HepG2 (cell line): Measurements from ENCODE around the gene TOP1. TPM values are rescaled to one million over a fixed set of nuclear protein-coding genes. Genes with fewer than 3 reads are reported as not detected.

ENCODE experiments used
- ATAC-seq: fragments of 200-7000 bp; cut with Tn5 transposase; 3 replicates; pipeline ENCODE4 v1.9.1; 2020; ENCODE audit warnings: mild to moderate bottlenecking, moderate library complexity
- BruUV-seq: library from RNA; stranded (reverse); fragments of 400-500 nt; replicated peaks from 2 replicates; lab custom pipeline; 2021; lab: Mats Ljungman, UMichigan
- CTCF ChIA-PET: fragments of 300-600 bp; formaldehyde crosslinking; extraction: SDS; loops from one replicate; lab custom pipeline; 2021; ENCODE audit warnings: low total read pairs, inconsistent platforms, low intra/inter-chr PET ratio; lab: Yijun Ruan, JAX
- POLR2A ChIA-PET: fragments of 350-600 bp; sonication (Branson Sonifier 250); formaldehyde crosslinking; loops from one replicate; lab custom pipeline; 2020; ENCODE audit warnings: antibody characterized with exemption, inconsistent platforms; lab: Yijun Ruan, JAX
- DNase-seq: peaks from one replicate; pipeline ENCODE4 v3.0.0-alpha.2; 2015; ENCODE audit warnings: low spot score
- FAIRE-seq: peaks from 3 replicates; lab custom pipeline; 2011; peaks lifted over from hg19 to GRCh38; lab: Jason Lieb, UNC
- H2AFZ ChIP-seq: one replicate; pipeline ENCODE4 v1.6.1; 2011; ENCODE audit warnings: low read length, inconsistent platforms
- H3K27ac ChIP-seq: fragments of 300-600 bp; 3 replicates; pipeline ENCODE4 v1.8.0; 2011; ENCODE audit warnings: mixed run types, mild to moderate bottlenecking, mixed read lengths, low read length, inconsistent platforms; ENCODE audit not compliant: insufficient read depth; ENCODE audit errors: extremely low read length
- H3K27me3 ChIP-seq, 2 experiments: fragments of 200-600 bp in 1 of 2; 2 replicates in 1 of 2; 3 replicates in 1 of 2; pipeline versions ENCODE4 v1.6.0 to v1.8.0; 2011; ENCODE audit warnings: low read length in 2 of 2, mild to moderate bottlenecking in 2 of 2, moderate library complexity in 2 of 2, inconsistent platforms in 1 of 2; ENCODE audit not compliant: insufficient read depth in 2 of 2, control insufficient read depth in 1 of 2
- H3K36me3 ChIP-seq, 2 experiments: fragments of 200-600 bp in 1 of 2; replicated peaks in 1 of 2; 2 replicates in 1 of 2; 3 replicates in 1 of 2; pipeline versions ENCODE4 v1.5.1 to v1.8.0; 2011; ENCODE audit warnings: low read length in 2 of 2, inconsistent platforms in 1 of 2; ENCODE audit not compliant: insufficient read depth in 2 of 2, control insufficient read depth in 1 of 2
- H3K4me1 ChIP-seq: 2 replicates; pipeline ENCODE4 v1.5.1; 2012; ENCODE audit warnings: low read length, inconsistent platforms; ENCODE audit not compliant: insufficient read depth
- H3K4me2 ChIP-seq: 2 replicates; pipeline ENCODE4 v1.6.0; 2011; ENCODE audit warnings: low read depth, low read length, inconsistent platforms
- H3K4me3 ChIP-seq, 3 experiments: fragments of 200-600 bp in 1 of 3; sonication (generic), shearing (Covaris generic) in 1 of 3; replicated peaks in 1 of 3; 2 replicates each; pipeline ENCODE4 v1.5.1; 2011 to 2016; ENCODE audit warnings: low read length in 3 of 3, inconsistent platforms in 2 of 3, low read depth in 2 of 3, mild to moderate bottlenecking in 2 of 3, control low read depth in 1 of 3, mixed read lengths in 1 of 3; ENCODE audit not compliant: insufficient read depth in 1 of 3
- H3K79me2 ChIP-seq: one replicate; pipeline ENCODE4 v1.6.1; 2011; ENCODE audit warnings: low read length, inconsistent platforms; ENCODE audit not compliant: insufficient read depth
- H3K9ac ChIP-seq: 2 replicates; pipeline ENCODE4 v1.6.0; 2011; ENCODE audit warnings: mild to moderate bottlenecking, low read depth, low read length, inconsistent platforms; ENCODE audit not compliant: insufficient read depth
- H3K9me3 ChIP-seq: 2 replicates; pipeline ENCODE4 v1.5.1; 2012; ENCODE audit warnings: mild to moderate bottlenecking, low read length
- H4K20me1 ChIP-seq: 2 replicates; pipeline ENCODE4 v1.6.0; 2011; ENCODE audit warnings: inconsistent platforms, mild to moderate bottlenecking, low read length, moderate library complexity; ENCODE audit not compliant: insufficient read depth
- ATF7 ChIP-seq, 2 experiments: fragments of 450-650 bp in 1 of 2; sonication (generic) in 1 of 2; formaldehyde crosslinking in 1 of 2; IDR thresholded peaks; 2 replicates each; pipeline versions ENCODE4 v1.4.0 to v1.6.1; 2016 to 2020; ENCODE audit warnings: antibody characterized with exemption in 1 of 2, mild to moderate bottlenecking in 1 of 2, missing genetic modification reagents in 1 of 2
- ATM ChIP-seq: fragments of 450-650 bp; IDR thresholded peaks from 2 replicates; pipeline ENCODE4 v1.7.1; 2017; ENCODE audit warnings: mild to moderate bottlenecking, borderline replicate concordance
- FOXA1 ChIP-seq, 2 experiments: fragments of 450-650 bp in 1 of 2; sonication (generic) in 1 of 2; formaldehyde crosslinking in 1 of 2; IDR thresholded peaks; 2 replicates each; pipeline versions ENCODE4 v1.4.0 to v1.6.1; 2016 to 2020; ENCODE audit warnings: missing genetic modification reagents in 1 of 2
- HMG20A ChIP-seq: IDR thresholded peaks from 2 replicates; pipeline ENCODE4 v1.6.1; 2016; ENCODE audit warnings: borderline replicate concordance
- MAZ ChIP-seq, 2 experiments: sonication (generic) in 1 of 2; formaldehyde crosslinking in 1 of 2; IDR thresholded peaks; 2 replicates each; pipeline versions ENCODE4 v1.5.0 to v1.6.1; 2012 to 2020; ENCODE audit warnings: low read depth in 2 of 2, mild to moderate bottlenecking in 2 of 2, borderline replicate concordance in 1 of 2, improper control_type of control experiment in 1 of 2, low read length in 1 of 2, missing genetic modification reagents in 1 of 2, moderate library complexity in 1 of 2
- MIER2 ChIP-seq: IDR thresholded peaks from 2 replicates; pipeline ENCODE4 v1.6.1; 2016; ENCODE audit warnings: missing biosample characterization, missing genetic modification reagents
- NR3C1 ChIP-seq: sonication (generic); formaldehyde crosslinking; IDR thresholded peaks from 2 replicates; pipeline ENCODE4 v1.4.0; 2020; ENCODE audit warnings: missing genetic modification reagents
- RBM22 ChIP-seq: fragments of 200-400 bp; formaldehyde crosslinking; optimal IDR thresholded peaks from 2 replicates; pipeline ENCODE3; 2017; ENCODE audit warnings: mild to moderate bottlenecking, low read length, moderate library complexity
- REL ChIP-seq: sonication (generic); formaldehyde crosslinking; conservative IDR thresholded peaks from 2 replicates; pipeline ENCODE4 v1.8.0; 2022; ENCODE audit warnings: mild to moderate bottlenecking, missing genetic modification reagents, moderate library complexity
- SALL1 ChIP-seq: sonication (generic); formaldehyde crosslinking; IDR thresholded peaks from 2 replicates; pipeline ENCODE4 v1.8.0; 2022; ENCODE audit warnings: mild to moderate bottlenecking, missing genetic modification reagents
- TOE1 ChIP-seq: sonication (generic); formaldehyde crosslinking; IDR thresholded peaks from 2 replicates; pipeline ENCODE4 v1.4.0; 2020; ENCODE audit warnings: mild to moderate bottlenecking, missing genetic modification reagents
- YY1 ChIP-seq: IDR thresholded peaks from 2 replicates; pipeline ENCODE4 v1.6.1; 2011; ENCODE audit warnings: low read length, low read depth, moderate library complexity, mild to moderate bottlenecking; ENCODE audit not compliant: insufficient read depth, insufficient replicate concordance
- ZNF773 ChIP-seq: sonication (generic); formaldehyde crosslinking; IDR thresholded peaks from 2 replicates; pipeline ENCODE4 v1.4.0; 2020; ENCODE audit warnings: missing genetic modification reagents, borderline replicate concordance
- ZNF841 ChIP-seq: sonication (generic); formaldehyde crosslinking; IDR thresholded peaks from 2 replicates; pipeline ENCODE4 v1.8.1; 2023; ENCODE audit warnings: missing genetic modification reagents, borderline replicate concordance
- ZSCAN31 ChIP-seq: sonication (generic); formaldehyde crosslinking; IDR thresholded peaks from 2 replicates; pipeline ENCODE4 v1.5.0; 2020; ENCODE audit warnings: low read depth, mild to moderate bottlenecking, missing genetic modification reagents
- WGBS: methylation state at CpG from one replicate; pipeline ENCODE4 v1.1.6; 2017; ENCODE audit warnings: low lambda C conversion rate; 5-methylcytosine and 5-hydroxymethylcytosine counted together
- in situ Hi-C: cut with HindIII; loops from 2 replicates; pipeline ENCODE4 v1.10.0; 2017; ENCODE audit warnings: low pct_unique_long_range_greater_than_20kb; ENCODE audit not compliant: extremely low pct_ligation_motif_present
- intact Hi-C: fragments of 100-400 bp; cut with micrococcal nuclease; formaldehyde crosslinking; loops from one replicate; pipeline ENCODE4 v1.10.0; 2022; ENCODE audit not compliant: unreplicated experiment
- polyA plus RNA-seq, 8 experiments: library from polyadenylated mRNA; depleted of rRNA in 3 of 8; stranded (reverse) in 7 of 8; unstranded in 1 of 8; fragments of >200 nt; fragmentation: Illumina TruSeq in 4 of 8; extraction: Trizol in 4 of 8; gene quantifications; 2 replicates each; pipeline versions ENCODE4 v1.2.1 to v1.2.3, GENCODE V29; 2011 to 2016; ENCODE audit warnings: low read depth in 4 of 8, missing spikeins in 1 of 8, mixed read lengths in 1 of 8; ENCODE audit not compliant: insufficient read depth in 1 of 8
- total RNA-seq, 5 experiments: library from RNA; depleted of rRNA; stranded (reverse); fragments of >200 nt; fragmentation: Illumina TruSeq; extraction: Trizol; gene quantifications; 2 replicates each; pipeline ENCODE4 v1.2.3, GENCODE V29; 2016; ENCODE audit warnings: low read depth in 1 of 5
- TF ChIP-seq, protein P1 (sequence below): sonication (generic); formaldehyde crosslinking; IDR thresholded peaks from 2 replicates; pipeline ENCODE4 v1.5.0; 2020; ENCODE audit warnings: missing genetic modification reagents
- TF ChIP-seq, protein P2 (sequence below): IDR thresholded peaks from 2 replicates; pipeline ENCODE4 v1.6.1; 2016; ENCODE audit warnings: control low read depth
- TF ChIP-seq, protein P3 (sequence below): sonication (generic); formaldehyde crosslinking; IDR thresholded peaks from 2 replicates; pipeline ENCODE4 v1.4.0; 2020; ENCODE audit warnings: missing genetic modification reagents

Gene TOP1
- total and polyA plus RNA-seq, 2 of the 13 experiments (the other 11 are each of a cell fraction or from before 2014, with no cell fraction given) = 10.2 to 19.4 TPM

DNA sequence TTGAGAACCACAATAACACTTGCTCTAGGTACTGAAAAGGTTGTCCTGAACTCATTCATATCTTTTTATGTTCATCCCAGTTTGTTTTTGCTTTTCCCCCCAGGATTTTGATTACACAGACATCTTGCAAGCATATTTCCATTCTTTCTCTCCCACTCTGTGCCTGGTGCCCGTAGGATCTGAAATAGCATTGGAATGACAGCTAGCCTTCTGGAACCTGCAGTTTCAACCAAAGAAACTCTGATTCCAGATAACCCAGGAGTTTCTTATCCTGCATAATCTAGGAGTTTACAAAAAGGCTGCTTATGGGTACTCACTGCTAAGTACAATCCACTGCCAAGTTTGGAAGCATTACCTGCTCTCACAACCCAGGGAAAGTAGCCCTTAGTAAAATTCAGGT lies 79.9 kb downstream of the TOP1 start (continued):
- no peak for TF ChIP-seq HMG20A (CRISPR knock-in tag)
- no peak for TF ChIP-seq MIER2 (CRISPR knock-in tag)
- TF ChIP-seq, protein P1, sequence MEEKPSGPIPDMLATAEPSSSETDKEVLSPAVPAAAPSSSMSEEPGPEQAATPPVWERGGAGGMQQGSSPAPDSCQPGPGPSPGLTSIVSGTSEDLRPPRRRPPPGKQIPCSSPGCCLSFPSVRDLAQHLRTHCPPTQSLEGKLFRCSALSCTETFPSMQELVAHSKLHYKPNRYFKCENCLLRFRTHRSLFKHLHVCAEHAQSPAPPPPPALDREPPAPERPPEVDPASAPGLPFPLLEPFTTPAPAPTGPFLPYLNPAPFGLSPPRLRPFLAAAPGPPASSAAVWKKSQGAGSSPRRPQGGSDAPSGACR = no peak
- no peak for TF ChIP-seq FOXA1 (IDR thresholded peaks at IDR 0.05)
- TF ChIP-seq FOXA1 (CRISPR knock-in tag; IDR thresholded peaks at IDR 0.05) = no peak
- TF ChIP-seq ZNF841 (CRISPR knock-in tag) = no peak
- no peak for TF ChIP-seq ATM

DNA sequence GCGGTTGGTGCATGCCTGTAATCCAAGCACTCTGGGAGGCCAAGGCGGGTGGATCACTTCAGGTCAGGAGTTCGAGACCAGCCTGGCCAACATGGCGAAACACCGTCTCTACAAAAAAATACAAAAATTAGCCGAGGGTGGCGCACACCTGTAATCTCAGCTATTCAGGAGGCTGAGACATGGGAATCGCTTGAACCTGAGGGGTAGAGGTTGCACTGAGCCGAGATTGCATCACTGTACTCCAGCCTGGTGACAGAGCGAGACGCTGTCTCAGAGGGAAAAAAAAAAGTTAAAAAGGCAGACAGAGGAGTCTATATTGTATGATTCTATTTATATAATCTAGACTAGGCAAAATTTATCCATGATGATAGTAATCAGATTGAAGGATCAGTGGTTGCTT lies 81.4 kb downstream of the TOP1 start:
- CTCF ChIA-PET = no interaction called here
- in situ Hi-C loops (no loop called here), intact Hi-C loops (no loop called here)
- POLR2A ChIA-PET = no interaction called here
- 97% methylated on average over 11 of the region's 11 CpGs for WGBS
- peaks cover 31% of the 10 kb centered on the region for H3K4me1 ChIP-seq
- H4K20me1 ChIP-seq = no peaks in the 10 kb centered on the region
- H3K79me2 ChIP-seq = no peaks in the 10 kb centered on the region
- H3K27ac ChIP-seq = peak overlapping the region; percentile 50
- ATAC-seq (no peak), FAIRE-seq (no peak), DNase-seq (no peak)
- no peak overlapping the region for H3K4me3 ChIP-seq
- BruUV-seq = no TSS peak
- no peaks in the 10 kb centered on the region for H3K9me3 ChIP-seq
- peaks cover 22 to 71% of the 10 kb centered on the region in 2 experiments for H3K36me3 ChIP-seq
- H3K4me2 ChIP-seq = no peak overlapping the region
- H2AFZ ChIP-seq = no peak overlapping the region
- no peak overlapping the region for H3K9ac ChIP-seq
- no peaks in the 10 kb centered on the region for H3K27me3 ChIP-seq
- no peak for TF ChIP-seq ZSCAN31 (CRISPR knock-in tag)
- TF ChIP-seq YY1 = no peak
- no peak for TF ChIP-seq TOE1 (CRISPR knock-in tag)
- TF ChIP-seq, protein P2, sequence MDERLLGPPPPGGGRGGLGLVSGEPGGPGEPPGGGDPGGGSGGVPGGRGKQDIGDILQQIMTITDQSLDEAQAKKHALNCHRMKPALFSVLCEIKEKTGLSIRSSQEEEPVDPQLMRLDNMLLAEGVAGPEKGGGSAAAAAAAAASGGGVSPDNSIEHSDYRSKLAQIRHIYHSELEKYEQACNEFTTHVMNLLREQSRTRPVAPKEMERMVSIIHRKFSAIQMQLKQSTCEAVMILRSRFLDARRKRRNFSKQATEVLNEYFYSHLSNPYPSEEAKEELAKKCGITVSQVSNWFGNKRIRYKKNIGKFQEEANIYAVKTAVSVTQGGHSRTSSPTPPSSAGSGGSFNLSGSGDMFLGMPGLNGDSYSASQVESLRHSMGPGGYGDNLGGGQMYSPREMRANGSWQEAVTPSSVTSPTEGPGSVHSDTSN = no peak
- TF ChIP-seq SALL1 (CRISPR knock-in tag) = no peak
- TF ChIP-seq NR3C1 = no peak
- TF ChIP-seq MAZ (IDR thresholded peaks at IDR 0.05; ENCODE audit: borderline replicate concordance, low read depth, low read length) = no peak
- TF ChIP-seq MAZ (CRISPR knock-in tag; IDR thresholded peaks at IDR 0.05; ENCODE audit: low read depth) = 0 out of 2 replicates have a peak, but pooled peaks have one; percentile 5
- TF ChIP-seq RBM22 = peak; percentile 57
- TF ChIP-seq ATF7 (IDR thresholded peaks at IDR 0.05) = peak; percentile 28; the same call in 1 of the 2 replicates
- TF ChIP-seq ATF7 (CRISPR knock-in tag; IDR thresholded peaks at IDR 0.05) = no peak
- no peak for TF ChIP-seq REL
- TF ChIP-seq, protein P3, sequence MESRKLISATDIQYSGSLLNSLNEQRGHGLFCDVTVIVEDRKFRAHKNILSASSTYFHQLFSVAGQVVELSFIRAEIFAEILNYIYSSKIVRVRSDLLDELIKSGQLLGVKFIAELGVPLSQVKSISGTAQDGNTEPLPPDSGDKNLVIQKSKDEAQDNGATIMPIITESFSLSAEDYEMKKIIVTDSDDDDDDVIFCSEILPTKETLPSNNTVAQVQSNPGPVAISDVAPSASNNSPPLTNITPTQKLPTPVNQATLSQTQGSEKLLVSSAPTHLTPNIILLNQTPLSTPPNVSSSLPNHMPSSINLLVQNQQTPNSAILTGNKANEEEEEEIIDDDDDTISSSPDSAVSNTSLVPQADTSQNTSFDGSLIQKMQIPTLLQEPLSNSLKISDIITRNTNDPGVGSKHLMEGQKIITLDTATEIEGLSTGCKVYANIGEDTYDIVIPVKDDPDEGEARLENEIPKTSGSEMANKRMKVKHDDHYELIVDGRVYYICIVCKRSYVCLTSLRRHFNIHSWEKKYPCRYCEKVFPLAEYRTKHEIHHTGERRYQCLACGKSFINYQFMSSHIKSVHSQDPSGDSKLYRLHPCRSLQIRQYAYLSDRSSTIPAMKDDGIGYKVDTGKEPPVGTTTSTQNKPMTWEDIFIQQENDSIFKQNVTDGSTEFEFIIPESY (CRISPR knock-in tag) = no peak
- TF ChIP-seq ZNF773 (CRISPR knock-in tag) = no peak
